ENCODE results near the gene FBXW8.

DNA sequence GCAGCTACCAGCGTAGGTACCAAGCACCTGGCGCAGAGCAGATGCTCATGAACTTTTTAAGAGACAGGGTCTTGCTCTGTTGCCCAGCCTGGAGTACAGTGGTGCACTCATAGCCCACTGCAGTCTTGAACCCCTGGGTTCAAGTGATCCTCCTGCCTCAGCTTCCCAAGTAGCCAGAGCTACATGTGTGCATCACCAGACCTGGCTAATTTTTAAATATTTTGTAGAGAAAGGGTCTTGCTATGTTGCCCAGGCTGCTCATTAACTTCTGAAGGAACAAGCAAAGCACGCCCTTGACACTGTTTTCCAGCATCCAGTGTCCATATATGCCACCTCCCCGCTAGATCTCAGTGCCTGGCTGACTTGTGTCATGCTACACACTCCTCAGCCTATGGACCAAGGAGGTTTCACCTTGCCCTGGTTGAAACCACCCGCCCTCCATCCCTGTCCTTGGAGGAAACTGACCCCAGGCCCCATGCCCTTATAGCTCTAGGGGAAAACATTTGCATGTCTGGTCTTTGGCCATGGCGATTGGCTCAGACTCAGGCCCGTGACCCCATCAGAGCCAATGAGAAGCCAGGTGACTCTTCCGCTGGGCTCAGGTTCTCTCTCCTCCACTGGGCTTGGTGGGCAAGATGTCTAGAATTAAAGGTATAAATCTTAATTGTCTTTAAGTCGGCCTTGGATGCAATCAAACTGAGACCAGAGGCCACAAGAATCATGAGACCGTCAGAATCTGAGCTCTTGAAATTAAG lies 162.2 kb downstream of the FBXW8 start:
- TF ChIP-seq CTCF (IDR thresholded peaks at IDR 0.05; ENCODE audit: low read depth, low read length, poor library complexity, severe bottlenecking), result no peak
- TF ChIP-seq EZH2phosphoT487 (IDR thresholded peaks at IDR 0.05; ENCODE audit: borderline replicate concordance, low read length), result no peak
